ENCODE results near the gene ASTN2. TPM values are rescaled to one million over a fixed set of nuclear protein-coding genes. Genes with fewer than 3 reads are reported as not detected.

Gene ASTN2
- total RNA-seq, 1 experiment from 2014 or later, result 4.8 TPM

DNA sequence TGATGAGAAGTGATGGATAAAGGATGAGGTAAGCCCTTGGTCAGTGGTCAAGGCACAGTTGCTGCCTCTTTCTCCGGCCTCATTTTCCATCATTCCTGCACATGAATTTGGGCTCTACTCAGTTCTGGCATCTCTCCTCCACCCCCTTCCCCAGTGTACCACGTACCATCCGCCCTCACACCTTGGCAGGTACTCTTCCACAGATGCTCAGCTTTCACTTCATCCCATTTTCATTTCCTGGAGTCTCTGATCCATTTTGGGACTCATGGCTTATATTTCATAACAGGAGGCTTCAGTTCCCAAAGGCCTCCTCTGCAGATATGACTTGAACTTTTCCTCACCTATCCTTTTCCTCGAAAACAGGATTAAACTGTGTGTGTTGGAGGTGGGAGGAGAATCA is 326.7 kb downstream of the ASTN2 start:
- no peak overlapping the region for H3K9ac ChIP-seq (ENCODE audit: low read length)
- H3K27ac ChIP-seq (ENCODE audit: low read depth, low read length), result no peak overlapping the region
- DNase-seq (ENCODE audit: low read depth, low spot score) (no peak), ATAC-seq (no peak)
- POLR2A ChIA-PET, result no interaction called here
- intact Hi-C loops (cut with micrococcal nuclease), result no loop called here
- H4K20me1 ChIP-seq (ENCODE audit: insufficient read depth), result no peaks in the 10 kb centered on the region
- H3K4me1 ChIP-seq (ENCODE audit: control insufficient read depth in 1 of 2, insufficient read depth in 2 of 2, low read length in 2 of 2), result no peaks in the 10 kb centered on the region
- H3K79me2 ChIP-seq (ENCODE audit: insufficient read depth, low read length), result no peaks in the 10 kb centered on the region
- no TSS peak for BruUV-seq (replicated peaks)
- CTCF ChIA-PET, result no interaction called here
- H3K36me3 ChIP-seq (ENCODE audit: control insufficient read depth in 1 of 2, insufficient read depth in 2 of 2, low read length in 2 of 2), result no peaks in the 10 kb centered on the region
- H3K4me3 ChIP-seq (replicated peaks in 1 of 2; ENCODE audit: low read depth in 1 of 2, low read length in 2 of 2), result no peak overlapping the region
- H3K27me3 ChIP-seq (ENCODE audit: insufficient read depth, low read length), result no peaks in the 10 kb centered on the region
- TF ChIP-seq SIN3A (IDR thresholded peaks at IDR 0.05; ENCODE audit: low read depth), result no peak
- TF ChIP-seq, protein P1, sequence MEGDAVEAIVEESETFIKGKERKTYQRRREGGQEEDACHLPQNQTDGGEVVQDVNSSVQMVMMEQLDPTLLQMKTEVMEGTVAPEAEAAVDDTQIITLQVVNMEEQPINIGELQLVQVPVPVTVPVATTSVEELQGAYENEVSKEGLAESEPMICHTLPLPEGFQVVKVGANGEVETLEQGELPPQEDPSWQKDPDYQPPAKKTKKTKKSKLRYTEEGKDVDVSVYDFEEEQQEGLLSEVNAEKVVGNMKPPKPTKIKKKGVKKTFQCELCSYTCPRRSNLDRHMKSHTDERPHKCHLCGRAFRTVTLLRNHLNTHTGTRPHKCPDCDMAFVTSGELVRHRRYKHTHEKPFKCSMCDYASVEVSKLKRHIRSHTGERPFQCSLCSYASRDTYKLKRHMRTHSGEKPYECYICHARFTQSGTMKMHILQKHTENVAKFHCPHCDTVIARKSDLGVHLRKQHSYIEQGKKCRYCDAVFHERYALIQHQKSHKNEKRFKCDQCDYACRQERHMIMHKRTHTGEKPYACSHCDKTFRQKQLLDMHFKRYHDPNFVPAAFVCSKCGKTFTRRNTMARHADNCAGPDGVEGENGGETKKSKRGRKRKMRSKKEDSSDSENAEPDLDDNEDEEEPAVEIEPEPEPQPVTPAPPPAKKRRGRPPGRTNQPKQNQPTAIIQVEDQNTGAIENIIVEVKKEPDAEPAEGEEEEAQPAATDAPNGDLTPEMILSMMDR (IDR thresholded peaks at IDR 0.05 in 2 of 3, conservative IDR thresholded peaks at IDR 0.05 in 1 of 3; ENCODE audit: borderline replicate concordance in 1 of 3, insufficient read depth in 1 of 3, low read depth in 2 of 3, low read length in 2 of 3), result no peak
- TF ChIP-seq, protein P2, sequence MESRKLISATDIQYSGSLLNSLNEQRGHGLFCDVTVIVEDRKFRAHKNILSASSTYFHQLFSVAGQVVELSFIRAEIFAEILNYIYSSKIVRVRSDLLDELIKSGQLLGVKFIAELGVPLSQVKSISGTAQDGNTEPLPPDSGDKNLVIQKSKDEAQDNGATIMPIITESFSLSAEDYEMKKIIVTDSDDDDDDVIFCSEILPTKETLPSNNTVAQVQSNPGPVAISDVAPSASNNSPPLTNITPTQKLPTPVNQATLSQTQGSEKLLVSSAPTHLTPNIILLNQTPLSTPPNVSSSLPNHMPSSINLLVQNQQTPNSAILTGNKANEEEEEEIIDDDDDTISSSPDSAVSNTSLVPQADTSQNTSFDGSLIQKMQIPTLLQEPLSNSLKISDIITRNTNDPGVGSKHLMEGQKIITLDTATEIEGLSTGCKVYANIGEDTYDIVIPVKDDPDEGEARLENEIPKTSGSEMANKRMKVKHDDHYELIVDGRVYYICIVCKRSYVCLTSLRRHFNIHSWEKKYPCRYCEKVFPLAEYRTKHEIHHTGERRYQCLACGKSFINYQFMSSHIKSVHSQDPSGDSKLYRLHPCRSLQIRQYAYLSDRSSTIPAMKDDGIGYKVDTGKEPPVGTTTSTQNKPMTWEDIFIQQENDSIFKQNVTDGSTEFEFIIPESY (IDR thresholded peaks at IDR 0.05; ENCODE audit: extremely low read depth, insufficient replicate concordance, low read length), result no peak
- no peak for TF ChIP-seq RAD21 (IDR thresholded peaks at IDR 0.05; ENCODE audit: low read depth)
- TF ChIP-seq ZFX (IDR thresholded peaks at IDR 0.05), result no peak
- no peak for TF ChIP-seq SP1 (IDR thresholded peaks at IDR 0.05; ENCODE audit: low read depth)
- no peak for TF ChIP-seq EGR1 (IDR thresholded peaks at IDR 0.05; ENCODE audit: low read depth)
- TF ChIP-seq ELF1 (IDR thresholded peaks at IDR 0.05; ENCODE audit: borderline replicate concordance, low read depth), result no peak
- no peak for TF ChIP-seq JUND (IDR thresholded peaks at IDR 0.05)
- no peak for TF ChIP-seq SRF (IDR thresholded peaks at IDR 0.05; ENCODE audit: low read depth)
- TF ChIP-seq EZH2phosphoT487 (IDR thresholded peaks at IDR 0.05; ENCODE audit: borderline replicate concordance), result no peak
- no peak for TF ChIP-seq FOSL1 (IDR thresholded peaks at IDR 0.05; ENCODE audit: low read depth)
- TF ChIP-seq, protein P3, sequence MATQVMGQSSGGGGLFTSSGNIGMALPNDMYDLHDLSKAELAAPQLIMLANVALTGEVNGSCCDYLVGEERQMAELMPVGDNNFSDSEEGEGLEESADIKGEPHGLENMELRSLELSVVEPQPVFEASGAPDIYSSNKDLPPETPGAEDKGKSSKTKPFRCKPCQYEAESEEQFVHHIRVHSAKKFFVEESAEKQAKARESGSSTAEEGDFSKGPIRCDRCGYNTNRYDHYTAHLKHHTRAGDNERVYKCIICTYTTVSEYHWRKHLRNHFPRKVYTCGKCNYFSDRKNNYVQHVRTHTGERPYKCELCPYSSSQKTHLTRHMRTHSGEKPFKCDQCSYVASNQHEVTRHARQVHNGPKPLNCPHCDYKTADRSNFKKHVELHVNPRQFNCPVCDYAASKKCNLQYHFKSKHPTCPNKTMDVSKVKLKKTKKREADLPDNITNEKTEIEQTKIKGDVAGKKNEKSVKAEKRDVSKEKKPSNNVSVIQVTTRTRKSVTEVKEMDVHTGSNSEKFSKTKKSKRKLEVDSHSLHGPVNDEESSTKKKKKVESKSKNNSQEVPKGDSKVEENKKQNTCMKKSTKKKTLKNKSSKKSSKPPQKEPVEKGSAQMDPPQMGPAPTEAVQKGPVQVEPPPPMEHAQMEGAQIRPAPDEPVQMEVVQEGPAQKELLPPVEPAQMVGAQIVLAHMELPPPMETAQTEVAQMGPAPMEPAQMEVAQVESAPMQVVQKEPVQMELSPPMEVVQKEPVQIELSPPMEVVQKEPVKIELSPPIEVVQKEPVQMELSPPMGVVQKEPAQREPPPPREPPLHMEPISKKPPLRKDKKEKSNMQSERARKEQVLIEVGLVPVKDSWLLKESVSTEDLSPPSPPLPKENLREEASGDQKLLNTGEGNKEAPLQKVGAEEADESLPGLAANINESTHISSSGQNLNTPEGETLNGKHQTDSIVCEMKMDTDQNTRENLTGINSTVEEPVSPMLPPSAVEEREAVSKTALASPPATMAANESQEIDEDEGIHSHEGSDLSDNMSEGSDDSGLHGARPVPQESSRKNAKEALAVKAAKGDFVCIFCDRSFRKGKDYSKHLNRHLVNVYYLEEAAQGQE (IDR thresholded peaks at IDR 0.05; ENCODE audit: low read depth), result no peak
- TF ChIP-seq, protein P4, sequence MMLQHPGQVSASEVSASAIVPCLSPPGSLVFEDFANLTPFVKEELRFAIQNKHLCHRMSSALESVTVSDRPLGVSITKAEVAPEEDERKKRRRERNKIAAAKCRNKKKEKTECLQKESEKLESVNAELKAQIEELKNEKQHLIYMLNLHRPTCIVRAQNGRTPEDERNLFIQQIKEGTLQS (IDR thresholded peaks at IDR 0.05), result no peak
- no peak overlapping the region for H2AFZ ChIP-seq (ENCODE audit: low read depth, low read length, poor library complexity, severe bottlenecking)
- RAD21 ChIA-PET (ENCODE audit: low non-redundant PET in 1 of 2, low total read pairs in 2 of 2, uncharacterized antibody in 2 of 2, unreplicated experiment in 2 of 2), result no interaction called here
- no peaks in the 10 kb centered on the region; a peak in 1 of 4 replicates for H3K9me3 ChIP-seq (ENCODE audit: control insufficient read depth in 1 of 2, insufficient read depth in 1 of 2, low read depth in 1 of 2, low read length in 2 of 2)
- no peaks in the 10 kb centered on the region for H3K9me2 ChIP-seq (ENCODE audit: insufficient read depth)
- no peak overlapping the region for H3K4me2 ChIP-seq (ENCODE audit: low read length)
